GM15510 (cell line): ENCODE results near the gene CRYBG2.

Source experiments
- POLR2A ChIP-seq: IDR thresholded peaks from 3 replicates; pipeline ENCODE4 v1.6.1; 2011; ENCODE audit warnings: borderline replicate concordance; ENCODE audit not compliant: insufficient read length; ENCODE audit errors: extremely low read depth

CRYBG2 gene

GRCh38 chr1:26349188-26349876, 4.6 kb downstream of the CRYBG2 start:
- no peak for TF ChIP-seq POLR2A

- TF ChIP-seq POLR2A: no peak
Observed at GRCh38 chr1:26346274-26347033, 7.5 kb downstream of the CRYBG2 start.

- TF ChIP-seq POLR2A: no peak
Observed at GRCh38 chr1:26345718-26346117, 8.2 kb downstream of the CRYBG2 start.

- TF ChIP-seq POLR2A: no peak
Observed at GRCh38 chr1:26344147-26344920, 9.6 kb downstream of the CRYBG2 start.

GRCh38 chr1:26340047-26340481, 13.9 kb downstream of the CRYBG2 start:
- TF ChIP-seq POLR2A: no peak

GRCh38 chr1:26338670-26339069, 15.3 kb downstream of the CRYBG2 start:
- TF ChIP-seq POLR2A: no peak

- TF ChIP-seq POLR2A: no peak
Observed at GRCh38 chr1:26337625-26338024, 16.3 kb downstream of the CRYBG2 start.

- no peak for TF ChIP-seq POLR2A
Observed at GRCh38 chr1:26337206-26337535, 16.8 kb downstream of the CRYBG2 start.

GRCh38 chr1:26336477-26337205, 17.3 kb downstream of the CRYBG2 start:
- TF ChIP-seq POLR2A: no peak

- TF ChIP-seq POLR2A: no peak
Observed at GRCh38 chr1:26335774-26336476, 18.0 kb downstream of the CRYBG2 start.

GRCh38 chr1:26330276-26330675, 23.7 kb downstream of the CRYBG2 start:
- no peak for TF ChIP-seq POLR2A

- TF ChIP-seq POLR2A: no peak
Observed at GRCh38 chr1:26328597-26328996, 25.3 kb downstream of the CRYBG2 start.

GRCh38 chr1:26327956-26328362, 26.0 kb downstream of the CRYBG2 start:
- no peak for TF ChIP-seq POLR2A

GRCh38 chr1:26324550-26324949, 29.4 kb downstream of the CRYBG2 start:
- TF ChIP-seq POLR2A: no peak
